ENCODE measurements around the gene C6orf132. TPM values are rescaled to one million over a fixed set of nuclear protein-coding genes. Genes with fewer than 3 reads are reported as not detected.
A peak's percentile ranks its signal among the peaks of the same experiment; 100 is the strongest.

The C6orf132 gene
- total RNA-seq, 1 experiment from 2014 or later = 48.4 TPM

- Histone ChIP-seq H3K79me1 (ENCODE audit: insufficient read depth, low read depth, low read length, poor library complexity, severe bottlenecking) (peaks cover 6% of the 10 kb centered on the region), H4K8ac (replicated peaks; ENCODE audit: insufficient read length, low read depth, low read length) (no peak overlapping the region), H2BK5ac (ENCODE audit: insufficient read length, low read length) (no peak overlapping the region), H3K79me2 (ENCODE audit: insufficient read depth, low read length) (no peaks in the 10 kb centered on the region), H3K4ac (ENCODE audit: low read depth, low read length) (no peak overlapping the region), H3T11ph (ENCODE audit: low read length) (no peak overlapping the region), H3K4me1 (ENCODE audit: insufficient read depth, low read length) (no peaks in the 10 kb centered on the region), H2BK120ac (ENCODE audit: low read depth, low read length, poor library complexity, severe bottlenecking) (no peak overlapping the region), H3K18ac (ENCODE audit: insufficient read length, low read depth, low read length) (no peak overlapping the region), H2BK15ac (ENCODE audit: low read depth, low read length) (no peak overlapping the region), H3K27ac (ENCODE audit: insufficient read length, low read depth, low read length) (no peak overlapping the region), H2BK12ac (ENCODE audit: insufficient read length, low read depth, low read length) (no peak overlapping the region), H3K4me2 (ENCODE audit: insufficient read depth, insufficient read length, low read length) (no peak overlapping the region), H4K91ac (ENCODE audit: insufficient read length, low read depth, low read length) (no peak overlapping the region), H2AK5ac (ENCODE audit: insufficient read length, low read length) (no peak overlapping the region), H3K27me3 (ENCODE audit: insufficient read depth, low read length) (no peaks in the 10 kb centered on the region), H3K9me3 (ENCODE audit: control insufficient read depth, low read depth, low read length) (no peaks in the 10 kb centered on the region), H3K23ac (ENCODE audit: insufficient read length, low read depth, low read length) (no peak overlapping the region), H2BK20ac (ENCODE audit: low read depth, low read length, poor library complexity, severe bottlenecking) (no peak overlapping the region), H3K56ac (ENCODE audit: insufficient read length, low read depth, low read length) (no peak overlapping the region), H3K23me2 (ENCODE audit: insufficient read length, low read depth, low read length, poor library complexity, severe bottlenecking) (no peaks in the 10 kb centered on the region), H2AFZ (ENCODE audit: low read length) (no peak overlapping the region), H4K20me1 (ENCODE audit: control insufficient read depth, insufficient read depth, insufficient read length) (peaks cover 5% of the 10 kb centered on the region), H3K14ac (ENCODE audit: insufficient read depth, low read length) (no peak overlapping the region), H3K9ac (ENCODE audit: extremely low read depth, insufficient read length, low read length) (no peak overlapping the region), H4K5ac (ENCODE audit: insufficient read length, low read depth, low read length) (no peak overlapping the region)
- H3K9me3 Mint-ChIP-seq = no peaks in the 10 kb centered on the region
- no peak overlapping the region for H3K4me3 Mint-ChIP-seq
- no CpG with 5 or more reads among the region's 8 CpGs for WGBS (ENCODE audit: extremely low coverage, insufficient read length, low lambda C conversion rate)
- H3K4me1 Mint-ChIP-seq = peaks cover 0 to 7% of the 10 kb centered on the region in 2 experiments; a peak in 2 of 4 replicates
- TF ChIP-seq CTCF (conservative IDR thresholded peaks at IDR 0.05) = no peak
- no peak for DNase-seq
- H3K36me3 Mint-ChIP-seq (ENCODE audit: insufficient read depth in 1 of 3, low read depth in 3 of 3) = peaks cover 20 to 59% (median 55%) of the 10 kb centered on the region in 3 experiments
- peak overlapping the region in 2 of 3 experiments; percentile 32 to 55; a peak in 3 of 7 replicates for H3K27ac Mint-ChIP-seq
- H3K27me3 Mint-ChIP-seq (ENCODE audit: low read depth) = no peaks in the 10 kb centered on the region
Measured at GRCh38 chr6:42120895-42121865, 21.2 kb downstream of the C6orf132 start.
